ENCODE data around the gene GPRC5C.

Gene GPRC5C

DNA sequence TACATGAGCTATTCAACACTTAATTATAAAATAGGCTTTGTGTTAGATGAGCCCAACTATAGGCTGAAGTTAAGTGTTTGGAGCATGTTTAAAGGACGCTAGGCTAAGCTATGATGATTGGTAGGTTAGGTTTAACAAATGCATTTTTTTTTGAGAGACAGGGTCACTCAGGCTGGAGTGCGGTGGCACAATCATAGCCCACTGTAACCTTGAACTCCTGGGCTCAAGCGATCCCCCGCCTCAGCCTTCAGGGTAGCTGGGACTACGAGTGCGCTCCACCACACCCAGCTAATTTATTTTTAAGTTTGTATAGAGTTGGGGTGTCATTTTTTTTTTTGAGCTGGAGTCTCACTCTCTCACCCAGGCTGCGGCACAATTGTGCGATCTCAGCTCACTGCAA is 19.3 kb upstream of the GPRC5C start:
- ChIA-PET CTCF (interaction anchor here (1.2 to 1.7 kb wide), 4 partner anchors 37 to 120 kb away, joined by 3 to 5 read pairs (median 4); partner anchors contain the start of gene GPR142), POLR2A (no interaction called here)
- TF ChIP-seq, protein P1, sequence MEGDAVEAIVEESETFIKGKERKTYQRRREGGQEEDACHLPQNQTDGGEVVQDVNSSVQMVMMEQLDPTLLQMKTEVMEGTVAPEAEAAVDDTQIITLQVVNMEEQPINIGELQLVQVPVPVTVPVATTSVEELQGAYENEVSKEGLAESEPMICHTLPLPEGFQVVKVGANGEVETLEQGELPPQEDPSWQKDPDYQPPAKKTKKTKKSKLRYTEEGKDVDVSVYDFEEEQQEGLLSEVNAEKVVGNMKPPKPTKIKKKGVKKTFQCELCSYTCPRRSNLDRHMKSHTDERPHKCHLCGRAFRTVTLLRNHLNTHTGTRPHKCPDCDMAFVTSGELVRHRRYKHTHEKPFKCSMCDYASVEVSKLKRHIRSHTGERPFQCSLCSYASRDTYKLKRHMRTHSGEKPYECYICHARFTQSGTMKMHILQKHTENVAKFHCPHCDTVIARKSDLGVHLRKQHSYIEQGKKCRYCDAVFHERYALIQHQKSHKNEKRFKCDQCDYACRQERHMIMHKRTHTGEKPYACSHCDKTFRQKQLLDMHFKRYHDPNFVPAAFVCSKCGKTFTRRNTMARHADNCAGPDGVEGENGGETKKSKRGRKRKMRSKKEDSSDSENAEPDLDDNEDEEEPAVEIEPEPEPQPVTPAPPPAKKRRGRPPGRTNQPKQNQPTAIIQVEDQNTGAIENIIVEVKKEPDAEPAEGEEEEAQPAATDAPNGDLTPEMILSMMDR (IDR thresholded peaks at IDR 0.05; ENCODE audit: control extremely low read depth, extremely low read depth, low read depth, missing control alignments): no peak
- no peak for DNase-seq (ENCODE audit: extremely low spot score)

DNA sequence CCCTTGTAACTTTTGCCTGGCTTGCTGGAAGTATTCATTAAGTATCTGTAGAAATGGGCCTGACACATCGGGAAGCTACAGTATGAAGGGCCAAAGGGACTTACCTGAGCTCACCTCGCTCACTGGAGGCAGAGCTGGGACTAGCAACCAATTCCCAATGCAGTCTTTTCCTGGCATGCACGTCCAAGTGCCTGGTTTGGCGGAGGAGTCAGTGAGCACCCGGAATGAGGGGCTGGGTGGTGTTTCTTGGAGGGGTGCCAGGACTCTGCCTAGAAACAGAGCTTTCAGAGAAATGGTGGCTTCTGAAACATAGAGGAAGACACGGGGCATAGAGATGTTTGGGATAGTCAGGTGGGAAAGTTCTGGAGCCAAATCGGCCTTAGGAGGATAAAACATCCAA is 18.4 kb upstream of the GPRC5C start:
- TF ChIP-seq, protein P1 (IDR thresholded peaks at IDR 0.05; ENCODE audit: control extremely low read depth, extremely low read depth, low read depth, missing control alignments): no peak
- DNase-seq (ENCODE audit: extremely low spot score): no peak
- CTCF ChIA-PET: interaction anchor here (1.1 to 1.7 kb wide), 2 partner anchors 34 to 119 kb away, joined by 3 to 4 read pairs; no protein-coding TSS in a partner anchor
- POLR2A ChIA-PET: no interaction called here

DNA sequence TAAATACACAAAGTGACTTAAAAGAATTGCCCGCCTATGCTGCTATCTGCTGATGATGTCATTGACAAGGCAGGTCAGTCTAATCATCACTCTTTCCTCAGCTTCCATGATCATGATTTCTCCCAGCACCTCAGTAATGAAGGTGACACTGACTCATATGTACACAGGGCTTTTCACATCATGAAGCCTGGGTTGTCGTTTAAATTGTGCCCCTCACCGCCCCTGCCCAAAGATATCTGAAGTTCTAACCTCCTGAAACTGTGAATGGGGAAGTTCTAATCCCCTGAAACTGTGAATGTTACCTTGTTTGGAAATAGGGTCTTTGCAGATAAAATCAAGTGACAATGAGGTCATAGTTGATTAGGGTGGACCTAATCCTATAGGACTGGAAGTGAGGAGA is 17.4 kb upstream of the GPRC5C start:
- POLR2A ChIA-PET: no interaction called here
- TF ChIP-seq, protein P1 (IDR thresholded peaks at IDR 0.05; ENCODE audit: control extremely low read depth, extremely low read depth, low read depth, missing control alignments): no peak
- DNase-seq (ENCODE audit: extremely low spot score): no peak
- CTCF ChIA-PET: interaction anchor here (1.1 to 1.7 kb wide), 2 partner anchors 35 to 39 kb away, joined by 4 read pairs; no protein-coding TSS in a partner anchor

DNA sequence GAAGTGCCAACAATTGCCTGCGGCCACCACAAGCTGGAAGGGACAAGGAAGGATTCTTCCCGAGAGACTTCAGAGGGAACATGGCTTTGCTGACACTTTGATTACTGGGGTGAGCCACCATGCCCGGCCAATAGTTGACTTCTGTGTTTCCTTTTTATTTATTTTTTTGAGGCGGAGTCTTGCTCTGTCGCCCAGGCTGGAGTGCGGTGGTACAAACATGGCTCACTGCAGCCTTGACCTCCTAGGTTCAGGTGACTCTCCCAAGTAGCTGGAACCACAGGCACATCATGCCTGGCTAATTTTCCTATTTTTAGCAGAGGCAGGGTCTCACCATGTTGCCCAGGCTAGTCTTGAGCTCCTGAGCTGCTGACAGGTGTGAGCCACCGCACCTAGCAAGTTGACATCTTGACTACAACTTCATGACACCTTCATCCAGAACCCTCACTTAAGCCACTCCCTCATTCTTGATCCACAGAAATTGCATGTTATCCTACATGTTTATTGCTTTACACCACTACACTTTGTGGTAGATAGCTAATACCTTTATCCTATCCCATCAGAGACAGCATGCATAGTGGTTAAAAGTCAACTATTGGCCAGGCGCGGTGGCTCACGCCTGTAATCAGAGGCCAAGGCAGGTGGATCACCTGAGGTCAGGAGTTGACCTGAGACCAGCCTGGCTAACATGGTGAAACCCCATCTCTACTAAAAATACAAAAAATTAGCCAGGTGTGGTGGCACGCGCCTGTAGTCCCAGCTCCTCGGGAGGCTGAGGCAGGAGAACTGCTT is 16.1 kb upstream of the GPRC5C start:
- ChIA-PET CTCF (interaction anchor here (0.7 to 1.7 kb wide), 8 partner anchors 23 to 116 kb away, joined by 3 to 9 read pairs (median 4); partner anchors contain the start of gene GPR142), POLR2A (interaction anchor here (0.7 kb wide), 1 partner anchor 96 kb away, joined by 3 read pairs; no protein-coding TSS in a partner anchor)
- TF ChIP-seq, protein P1 (IDR thresholded peaks at IDR 0.05; ENCODE audit: control extremely low read depth, extremely low read depth, low read depth, missing control alignments): no peak
- DNase-seq (ENCODE audit: extremely low spot score): no peak

DNA sequence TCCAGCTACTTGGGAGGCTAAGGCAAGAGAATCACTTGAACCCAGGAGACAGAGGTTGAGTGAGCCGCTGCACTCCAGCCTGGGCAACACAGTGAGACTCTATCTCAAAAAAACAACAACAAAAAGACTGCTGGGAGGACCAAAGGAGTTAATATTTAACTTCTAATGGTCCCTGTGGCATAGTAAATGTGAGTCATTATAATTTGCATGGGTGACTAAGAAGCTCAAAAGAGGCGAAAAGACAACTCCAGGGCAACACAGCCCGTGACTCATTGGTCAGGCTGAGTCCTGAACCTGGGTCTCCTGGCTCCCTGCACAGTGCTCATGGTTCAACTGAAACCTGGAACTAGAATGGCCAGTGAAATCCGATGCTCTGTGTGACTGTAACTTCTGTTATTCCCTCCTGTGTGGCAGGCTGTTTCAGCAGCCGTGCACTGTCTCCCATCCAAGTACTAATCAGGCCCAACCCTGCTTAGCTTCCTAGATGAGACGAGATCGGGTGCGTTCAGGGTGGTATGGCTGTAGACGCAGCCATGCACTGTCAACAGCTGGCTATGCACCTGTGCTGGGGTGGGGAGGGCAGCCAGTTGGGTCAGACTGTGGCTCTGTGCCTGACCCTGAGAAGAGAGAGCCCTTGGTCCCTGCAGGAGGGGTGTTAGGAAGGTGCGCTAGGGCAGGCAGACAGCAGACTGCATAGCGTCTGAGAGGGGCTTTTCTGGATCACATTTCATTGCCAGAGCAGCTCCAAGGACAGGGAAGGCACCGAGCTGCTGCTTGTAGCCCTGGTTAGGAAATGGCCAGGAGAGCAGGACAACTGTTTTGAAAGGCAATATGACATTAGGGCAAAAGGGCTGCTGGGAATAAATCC is 14.5 kb upstream of the GPRC5C start:
- ChIA-PET CTCF (interaction anchor here (1.2 to 2.0 kb wide), 6 partner anchors 13 to 115 kb away, joined by 4 to 9 read pairs (median 5); partner anchors contain the start of gene GPR142), POLR2A (interaction anchor here (0.7 kb wide), 1 partner anchor 1020 kb away, joined by 3 read pairs; no protein-coding TSS in a partner anchor)
- DNase-seq (ENCODE audit: extremely low spot score): peak; percentile 80
- TF ChIP-seq, protein P1 (IDR thresholded peaks at IDR 0.05; ENCODE audit: control extremely low read depth, extremely low read depth, low read depth, missing control alignments): no peak

DNA sequence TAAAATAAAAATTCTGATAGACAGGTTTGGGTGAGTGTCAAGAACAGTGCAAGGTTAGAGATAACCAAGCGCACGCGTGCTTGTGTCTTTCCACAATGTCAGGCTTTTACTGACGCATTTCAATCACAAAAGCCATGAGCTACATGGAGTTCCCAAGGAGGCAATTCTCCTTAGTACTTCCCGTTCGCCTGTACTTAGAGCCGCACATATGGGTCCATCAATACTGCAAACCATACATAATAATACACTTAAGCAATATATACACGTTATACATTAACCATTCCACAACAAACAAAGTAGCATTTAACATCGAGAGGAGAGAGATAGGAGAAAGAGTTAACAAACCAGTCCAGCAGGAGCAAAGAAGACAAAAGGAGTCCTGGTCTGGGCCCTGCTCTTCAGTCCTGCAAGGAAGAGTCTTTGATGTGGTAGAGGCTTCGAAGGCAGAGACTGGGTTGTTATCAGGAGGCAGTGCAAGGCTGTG is 11.9 kb upstream of the GPRC5C start:
- CTCF ChIA-PET: interaction anchor here (1.4 kb wide), 1 partner anchor 12 kb away, joined by 3 read pairs; no protein-coding TSS in a partner anchor
- TF ChIP-seq, protein P1 (IDR thresholded peaks at IDR 0.05; ENCODE audit: control extremely low read depth, extremely low read depth, low read depth, missing control alignments): no peak
- POLR2A ChIA-PET: no interaction called here
- no peak for DNase-seq (ENCODE audit: extremely low spot score)

All from GM10248 (cell line).